HepG2 (cell line): ENCODE measurements around the gene STXBP4. TPM values are rescaled to one million over a fixed set of nuclear protein-coding genes. Genes with fewer than 3 reads are reported as not detected.

ENCODE experiments used
- ATAC-seq: fragments of 200-7000 bp; cut with Tn5 transposase; 3 replicates; pipeline ENCODE4 v1.9.1; 2020; ENCODE audit warnings: mild to moderate bottlenecking, moderate library complexity
- BruUV-seq: library from RNA; stranded (reverse); fragments of 400-500 nt; replicated peaks from 2 replicates; lab custom pipeline; 2021; lab: Mats Ljungman, UMichigan
- CTCF ChIA-PET: fragments of 300-600 bp; formaldehyde crosslinking; extraction: SDS; loops from one replicate; lab custom pipeline; 2021; ENCODE audit warnings: low total read pairs, inconsistent platforms, low intra/inter-chr PET ratio; lab: Yijun Ruan, JAX
- POLR2A ChIA-PET: fragments of 350-600 bp; sonication (Branson Sonifier 250); formaldehyde crosslinking; loops from one replicate; lab custom pipeline; 2020; ENCODE audit warnings: antibody characterized with exemption, inconsistent platforms; lab: Yijun Ruan, JAX
- DNase-seq: peaks from one replicate; pipeline ENCODE4 v3.0.0-alpha.2; 2015; ENCODE audit warnings: low spot score
- FAIRE-seq: peaks from 3 replicates; lab custom pipeline; 2011; peaks lifted over from hg19 to GRCh38; lab: Jason Lieb, UNC
- H2AFZ ChIP-seq: one replicate; pipeline ENCODE4 v1.6.1; 2011; ENCODE audit warnings: low read length, inconsistent platforms
- H3K27ac ChIP-seq: fragments of 300-600 bp; 3 replicates; pipeline ENCODE4 v1.8.0; 2011; ENCODE audit warnings: mixed run types, mild to moderate bottlenecking, mixed read lengths, low read length, inconsistent platforms; ENCODE audit not compliant: insufficient read depth; ENCODE audit errors: extremely low read length
- H3K27me3 ChIP-seq, 2 experiments: fragments of 200-600 bp in 1 of 2; 2 replicates in 1 of 2; 3 replicates in 1 of 2; pipeline versions ENCODE4 v1.6.0 to v1.8.0; 2011; ENCODE audit warnings: low read length in 2 of 2, mild to moderate bottlenecking in 2 of 2, moderate library complexity in 2 of 2, inconsistent platforms in 1 of 2; ENCODE audit not compliant: insufficient read depth in 2 of 2, control insufficient read depth in 1 of 2
- H3K36me3 ChIP-seq, 2 experiments: fragments of 200-600 bp in 1 of 2; replicated peaks in 1 of 2; 2 replicates in 1 of 2; 3 replicates in 1 of 2; pipeline versions ENCODE4 v1.5.1 to v1.8.0; 2011; ENCODE audit warnings: low read length in 2 of 2, inconsistent platforms in 1 of 2; ENCODE audit not compliant: insufficient read depth in 2 of 2, control insufficient read depth in 1 of 2
- H3K4me1 ChIP-seq: 2 replicates; pipeline ENCODE4 v1.5.1; 2012; ENCODE audit warnings: low read length, inconsistent platforms; ENCODE audit not compliant: insufficient read depth
- H3K4me2 ChIP-seq: 2 replicates; pipeline ENCODE4 v1.6.0; 2011; ENCODE audit warnings: low read depth, low read length, inconsistent platforms
- H3K4me3 ChIP-seq, 3 experiments: fragments of 200-600 bp in 1 of 3; sonication (generic), shearing (Covaris generic) in 1 of 3; replicated peaks in 1 of 3; 2 replicates each; pipeline ENCODE4 v1.5.1; 2011 to 2016; ENCODE audit warnings: low read length in 3 of 3, inconsistent platforms in 2 of 3, low read depth in 2 of 3, mild to moderate bottlenecking in 2 of 3, control low read depth in 1 of 3, mixed read lengths in 1 of 3; ENCODE audit not compliant: insufficient read depth in 1 of 3
- H3K79me2 ChIP-seq: one replicate; pipeline ENCODE4 v1.6.1; 2011; ENCODE audit warnings: low read length, inconsistent platforms; ENCODE audit not compliant: insufficient read depth
- H3K9ac ChIP-seq: 2 replicates; pipeline ENCODE4 v1.6.0; 2011; ENCODE audit warnings: mild to moderate bottlenecking, low read depth, low read length, inconsistent platforms; ENCODE audit not compliant: insufficient read depth
- H3K9me3 ChIP-seq: 2 replicates; pipeline ENCODE4 v1.5.1; 2012; ENCODE audit warnings: mild to moderate bottlenecking, low read length
- H4K20me1 ChIP-seq: 2 replicates; pipeline ENCODE4 v1.6.0; 2011; ENCODE audit warnings: inconsistent platforms, mild to moderate bottlenecking, low read length, moderate library complexity; ENCODE audit not compliant: insufficient read depth
- AHR ChIP-seq: IDR thresholded peaks from 2 replicates; pipeline ENCODE4 v1.6.1; 2018; ENCODE audit warnings: missing genetic modification reagents, missing compliant biosample characterization
- CHD2 ChIP-seq: IDR thresholded peaks from 2 replicates; pipeline ENCODE4 v1.6.1; 2011; ENCODE audit warnings: low read depth, low read length, improper control_type of control experiment
- CREM ChIP-seq, 2 experiments: sonication (generic) in 1 of 2; formaldehyde crosslinking in 1 of 2; IDR thresholded peaks; 2 replicates each; pipeline versions ENCODE4 v1.4.0 to v1.6.1; 2016 to 2020; ENCODE audit warnings: antibody characterized with exemption in 1 of 2, mild to moderate bottlenecking in 1 of 2, missing genetic modification reagents in 1 of 2
- FOSL2 ChIP-seq: sonication (generic); formaldehyde crosslinking; IDR thresholded peaks from 2 replicates; pipeline ENCODE4 v1.4.0; 2020; ENCODE audit warnings: missing genetic modification reagents
- GLMP ChIP-seq: sonication (generic); formaldehyde crosslinking; IDR thresholded peaks from 2 replicates; pipeline ENCODE4 v1.9.0; 2021; ENCODE audit warnings: missing genetic modification reagents, mild to moderate bottlenecking, borderline replicate concordance
- HMG20A ChIP-seq: IDR thresholded peaks from 2 replicates; pipeline ENCODE4 v1.6.1; 2016; ENCODE audit warnings: borderline replicate concordance
- MAFF ChIP-seq: IDR thresholded peaks from 2 replicates; pipeline ENCODE4 v1.6.1; 2011; ENCODE audit warnings: low read depth, low read length, improper control_type of control experiment
- MAFG ChIP-seq: sonication (generic); formaldehyde crosslinking; IDR thresholded peaks from 2 replicates; pipeline ENCODE4 v1.5.1; 2020; ENCODE audit warnings: mild to moderate bottlenecking, missing genetic modification reagents
- MAFK ChIP-seq, 2 experiments: IDR thresholded peaks in 1 of 2; conservative IDR thresholded peaks in 1 of 2; 2 replicates each; pipeline ENCODE4 v1.6.1; 2011; ENCODE audit warnings: improper control_type of control experiment in 2 of 2, low read length in 2 of 2
- NFE2 ChIP-seq: sonication (generic); formaldehyde crosslinking; IDR thresholded peaks from 2 replicates; pipeline ENCODE4 v1.4.0; 2020; ENCODE audit warnings: missing genetic modification reagents
- NFE2L2 ChIP-seq: fragments of 150-350 bp; IDR thresholded peaks from 2 replicates; pipeline ENCODE4 v1.6.1; 2014; ENCODE audit warnings: low read length
- RELA ChIP-seq: sonication (generic); formaldehyde crosslinking; IDR thresholded peaks from 2 replicates; pipeline ENCODE4 v1.4.0; 2020; ENCODE audit warnings: missing genetic modification reagents
- ZHX1 ChIP-seq: sonication (generic); formaldehyde crosslinking; IDR thresholded peaks from 2 replicates; pipeline ENCODE4 v1.8.1; 2022; ENCODE audit warnings: low read depth, mild to moderate bottlenecking, missing genetic modification reagents
- ZNF142 ChIP-seq: sonication (generic); formaldehyde crosslinking; IDR thresholded peaks from 2 replicates; pipeline ENCODE4 v1.4.0; 2020; ENCODE audit warnings: missing genetic modification reagents
- ZNF251 ChIP-seq: sonication (generic); formaldehyde crosslinking; IDR thresholded peaks from 2 replicates; pipeline ENCODE4 v1.9.0; 2021; ENCODE audit warnings: mild to moderate bottlenecking, missing genetic modification reagents
- ZNF570 ChIP-seq: sonication (generic); formaldehyde crosslinking; IDR thresholded peaks from 2 replicates; pipeline ENCODE4 v1.4.0; 2020; ENCODE audit warnings: mild to moderate bottlenecking, missing genetic modification reagents, borderline replicate concordance
- ZNF672 ChIP-seq: sonication (generic); formaldehyde crosslinking; IDR thresholded peaks from 2 replicates; pipeline ENCODE4 v1.8.1; 2022; ENCODE audit warnings: missing genetic modification reagents
- WGBS: methylation state at CpG from one replicate; pipeline ENCODE4 v1.1.6; 2017; ENCODE audit warnings: low lambda C conversion rate; 5-methylcytosine and 5-hydroxymethylcytosine counted together
- in situ Hi-C: cut with HindIII; loops from 2 replicates; pipeline ENCODE4 v1.10.0; 2017; ENCODE audit warnings: low pct_unique_long_range_greater_than_20kb; ENCODE audit not compliant: extremely low pct_ligation_motif_present
- intact Hi-C: fragments of 100-400 bp; cut with micrococcal nuclease; formaldehyde crosslinking; loops from one replicate; pipeline ENCODE4 v1.10.0; 2022; ENCODE audit not compliant: unreplicated experiment
- polyA plus RNA-seq, 8 experiments: library from polyadenylated mRNA; depleted of rRNA in 3 of 8; stranded (reverse) in 7 of 8; unstranded in 1 of 8; fragments of >200 nt; fragmentation: Illumina TruSeq in 4 of 8; extraction: Trizol in 4 of 8; gene quantifications; 2 replicates each; pipeline versions ENCODE4 v1.2.1 to v1.2.3, GENCODE V29; 2011 to 2016; ENCODE audit warnings: low read depth in 4 of 8, missing spikeins in 1 of 8, mixed read lengths in 1 of 8; ENCODE audit not compliant: insufficient read depth in 1 of 8
- total RNA-seq, 5 experiments: library from RNA; depleted of rRNA; stranded (reverse); fragments of >200 nt; fragmentation: Illumina TruSeq; extraction: Trizol; gene quantifications; 2 replicates each; pipeline ENCODE4 v1.2.3, GENCODE V29; 2016; ENCODE audit warnings: low read depth in 1 of 5

STXBP4 gene
- total and polyA plus RNA-seq, 2 of the 13 experiments (the other 11 are each of a cell fraction or from before 2014, with no cell fraction given), result 8.5 to 36.1 TPM

GRCh38 chr17:55090079-55090492 lies 121.5 kb downstream of the STXBP4 start:
- peaks cover 8% of the 10 kb centered on the region; the same call in 1 of the 2 replicates for H3K4me1 ChIP-seq
- H3K9ac ChIP-seq, result no peak overlapping the region
- no peaks in the 10 kb centered on the region for H3K79me2 ChIP-seq
- CTCF ChIA-PET, result no interaction called here
- 92% methylated on average over 3 of the region's 3 CpGs for WGBS
- POLR2A ChIA-PET, result no interaction called here
- no peaks in the 10 kb centered on the region; a peak in 1 of 5 replicates for H3K36me3 ChIP-seq
- no peak; the same call in 2 of the 3 replicates for ATAC-seq
- DNase-seq, result peak; percentile 18
- H3K27ac ChIP-seq, result no peak overlapping the region
- no peak for FAIRE-seq
- H3K9me3 ChIP-seq, result no peaks in the 10 kb centered on the region
- no peaks in the 10 kb centered on the region for H3K27me3 ChIP-seq
- in situ Hi-C loops, result no loop called here
- no peak overlapping the region for H3K4me3 ChIP-seq
- H4K20me1 ChIP-seq, result no peaks in the 10 kb centered on the region
- H3K4me2 ChIP-seq, result no peak overlapping the region
- H2AFZ ChIP-seq, result no peak overlapping the region
- intact Hi-C loops, result no loop called here
- BruUV-seq, result no TSS peak
- TF ChIP-seq ZNF570 (CRISPR knock-in tag) (no peak), ZNF672 (CRISPR knock-in tag) (no peak), NFE2 (CRISPR knock-in tag) (peak; percentile 86), AHR (CRISPR knock-in tag) (no peak), ZHX1 (no peak), MAFG (peak; percentile 67), HMG20A (CRISPR knock-in tag) (no peak), ZNF142 (CRISPR knock-in tag) (no peak), FOSL2 (CRISPR knock-in tag) (0 out of 2 replicates have a peak, but pooled peaks have one; percentile 43), MAFK (conservative IDR thresholded peaks at IDR 0.05 in 1 of 2, IDR thresholded peaks at IDR 0.05 in 1 of 2; ENCODE audit: low read length in 2 of 2) (peak; percentile 86 to 91), MAFF (peak; percentile 86), CHD2 (no peak), ZNF251 (CRISPR knock-in tag) (no peak), NFE2L2 (peak; percentile 96), RELA (CRISPR knock-in tag) (no peak), CREM (IDR thresholded peaks at IDR 0.05) (no peak), CREM (CRISPR knock-in tag; IDR thresholded peaks at IDR 0.05) (no peak), GLMP (CRISPR knock-in tag) (no peak)
